ENCODE results near the gene PDE4B.

Gene PDE4B

GRCh38 chr1:66374561-66375111 lies 581.9 kb downstream of the PDE4B start:
- DNase-seq: no peak

DNA sequence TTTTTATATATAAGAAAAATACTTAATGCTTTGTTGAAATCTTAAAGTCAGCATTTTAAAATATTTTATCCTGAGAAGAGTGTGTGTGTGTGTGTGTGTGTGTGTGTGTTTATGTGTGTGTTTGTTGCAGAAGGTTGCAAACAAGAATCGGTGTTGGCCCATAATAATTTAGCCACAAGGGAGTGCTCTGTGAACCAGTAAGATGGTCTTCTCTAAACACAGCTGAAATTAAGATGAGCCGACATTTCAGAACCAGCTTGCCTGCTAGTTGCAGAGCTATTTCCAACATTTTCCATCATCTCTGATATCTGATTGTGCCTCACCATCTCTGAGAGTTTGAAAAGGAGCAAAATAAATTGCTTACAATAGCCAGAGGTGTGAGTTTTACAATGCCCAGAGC lies 582.4 kb downstream of the PDE4B start:
- no peak for DNase-seq

GRCh38 chr1:66380452-66381212 lies 587.9 kb downstream of the PDE4B start:
- DNase-seq: no peak

DNA sequence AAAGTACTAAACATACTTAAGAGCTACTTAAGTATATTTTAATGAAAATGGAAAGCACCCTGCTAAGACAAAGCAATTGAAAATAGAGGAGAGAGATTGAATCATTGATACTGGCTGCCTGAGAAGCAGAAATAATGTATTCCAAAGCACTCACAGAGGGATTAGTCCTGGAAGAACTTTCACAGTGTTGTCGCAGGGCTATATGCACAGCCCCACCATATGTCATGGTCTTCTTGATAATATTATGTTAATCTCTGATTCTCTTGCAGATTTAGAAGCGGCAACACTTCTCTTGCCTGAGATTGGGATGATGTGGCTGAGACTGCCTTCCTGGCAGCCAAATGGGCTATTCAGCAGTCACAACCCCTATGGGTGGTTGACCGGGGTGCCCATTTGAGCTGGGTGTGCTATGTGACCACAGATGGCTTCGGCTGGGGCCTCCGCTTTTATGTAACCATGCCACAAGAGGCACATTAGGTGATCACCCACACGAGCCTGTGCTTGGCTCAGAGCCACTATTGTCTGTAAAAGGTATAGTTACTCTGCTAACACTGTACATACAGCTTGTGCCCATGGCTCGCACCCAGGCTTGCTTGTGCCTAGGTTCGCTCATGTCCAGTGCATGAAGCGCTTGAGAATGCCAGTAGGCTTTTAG lies 589.1 kb downstream of the PDE4B start:
- no peak for DNase-seq

GRCh38 chr1:66383168-66383567 lies 590.5 kb downstream of the PDE4B start:
- no peak for DNase-seq

- DNase-seq: no peak
These were observed 590.9 kb downstream of the PDE4B start for GRCh38 chr1:66383611-66384010.

GRCh38 chr1:66384258-66384921 lies 591.7 kb downstream of the PDE4B start:
- no peak for DNase-seq

DNA sequence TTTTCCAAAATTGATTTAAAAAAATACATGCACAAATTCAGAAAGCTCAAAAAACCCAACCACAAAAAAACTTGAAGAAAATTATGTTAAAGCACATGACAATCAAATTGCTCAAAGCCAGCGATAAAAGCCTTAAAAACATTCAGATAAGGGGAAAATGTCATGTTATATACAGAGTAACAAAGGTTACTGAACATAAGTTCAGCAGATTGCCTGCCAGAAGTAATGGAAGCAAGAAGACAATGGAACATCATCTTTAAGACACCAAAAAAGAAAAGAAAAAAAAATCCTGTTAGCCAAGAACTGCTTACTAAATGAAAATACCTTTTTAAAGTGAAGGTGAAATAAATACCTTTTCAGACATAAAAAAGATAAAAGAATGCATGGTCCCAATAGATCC lies 594.0 kb downstream of the PDE4B start:
- DNase-seq: no peak

GRCh38 chr1:66388913-66389312 lies 596.2 kb downstream of the PDE4B start:
- no peak for DNase-seq

DNA sequence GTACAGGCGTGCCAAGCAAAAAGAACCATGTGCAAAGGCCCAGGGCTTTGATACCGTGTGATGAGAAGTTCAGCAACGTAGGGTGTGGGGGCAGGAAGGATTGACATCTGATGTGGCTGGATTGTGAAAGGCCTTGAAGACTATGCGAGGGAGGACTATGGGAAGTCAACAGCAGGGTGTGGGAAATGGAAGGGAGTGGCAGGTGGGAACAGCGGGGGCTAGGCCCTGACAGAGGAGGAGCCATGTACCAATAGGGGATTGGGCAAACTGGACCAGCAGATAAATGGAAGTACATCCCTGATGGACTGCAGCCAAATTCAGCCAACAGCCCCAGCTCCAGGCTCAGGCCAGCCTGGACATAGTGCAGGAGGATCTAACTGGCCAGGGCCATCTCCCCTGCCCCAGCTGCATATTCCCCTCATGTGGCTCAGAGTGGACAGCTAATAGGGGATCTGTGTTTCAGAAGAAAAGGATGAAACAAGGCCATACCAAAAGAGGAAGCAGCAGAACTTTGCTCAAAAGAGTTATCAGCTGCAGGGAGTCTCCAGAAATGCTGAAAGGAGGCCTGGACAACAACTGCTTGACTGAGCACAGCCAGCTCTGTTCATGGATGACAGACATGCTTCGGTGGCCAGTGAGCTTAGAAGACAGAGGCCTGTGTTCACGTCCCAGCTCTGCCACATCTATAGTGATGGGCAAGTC lies 601.0 kb downstream of the PDE4B start:
- no peak for DNase-seq

DNA sequence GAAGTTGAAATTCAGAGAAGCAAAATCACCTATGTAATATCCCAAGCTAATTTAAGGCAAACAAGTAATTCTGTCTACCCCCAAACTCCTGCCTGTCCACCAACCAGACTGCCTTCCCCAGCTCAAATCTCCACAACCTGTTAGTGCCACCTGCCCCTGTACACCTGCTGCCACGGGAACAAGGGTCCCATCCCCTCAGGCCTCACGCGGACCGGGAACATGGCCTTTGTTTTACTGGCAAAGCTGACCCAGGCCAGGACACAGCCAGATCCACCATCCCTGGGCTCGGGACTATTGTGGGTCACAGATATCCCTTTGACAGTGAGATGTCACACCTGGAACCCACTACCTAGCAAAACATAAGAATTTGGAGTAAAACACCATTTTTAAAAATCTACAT lies 601.9 kb downstream of the PDE4B start:
- DNase-seq: no peak

DNA sequence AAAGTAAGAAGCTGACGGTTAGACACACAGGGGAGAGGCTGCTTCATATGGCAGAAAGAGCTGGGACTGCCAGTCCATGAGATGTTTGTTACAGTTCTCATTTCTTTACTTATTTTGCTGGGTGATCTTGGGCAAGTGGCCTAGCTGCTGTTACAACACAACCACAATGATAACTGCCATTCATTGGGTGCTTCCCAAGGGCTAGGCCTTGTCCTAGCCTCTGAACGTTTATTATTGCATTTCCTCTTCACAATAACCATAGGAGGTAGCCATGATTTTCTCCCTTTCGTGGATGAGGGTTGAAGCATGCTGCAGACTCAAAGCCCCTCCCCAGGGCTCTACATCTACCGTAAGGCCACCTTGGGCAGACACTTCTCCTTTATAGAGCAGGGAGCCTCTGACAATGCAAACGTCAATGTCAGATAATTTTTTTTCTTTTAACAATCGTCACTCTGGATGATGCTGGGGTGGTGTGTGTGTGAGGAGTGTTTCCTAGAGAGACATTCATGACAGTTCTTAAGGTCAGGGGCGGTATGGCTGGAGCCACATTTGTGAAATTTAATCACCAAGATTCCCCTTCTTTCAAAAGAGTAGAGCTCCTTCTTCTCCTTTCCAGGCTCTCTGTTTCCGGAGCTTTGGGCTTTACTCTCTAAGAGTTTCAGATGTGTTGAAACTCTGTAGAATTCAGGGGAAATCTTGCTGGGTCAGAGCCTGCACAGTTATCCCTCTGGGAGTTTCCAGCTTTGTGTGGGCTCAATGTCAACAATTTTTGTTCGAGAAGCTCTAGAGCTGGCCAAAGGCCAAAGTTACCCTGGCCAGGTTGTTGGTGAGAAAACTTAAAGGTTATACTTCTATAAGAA lies 602.7 kb downstream of the PDE4B start:
- DNase-seq: no peak

- no peak for DNase-seq
These were observed 603.7 kb downstream of the PDE4B start for GRCh38 chr1:66396212-66396890.

DNA sequence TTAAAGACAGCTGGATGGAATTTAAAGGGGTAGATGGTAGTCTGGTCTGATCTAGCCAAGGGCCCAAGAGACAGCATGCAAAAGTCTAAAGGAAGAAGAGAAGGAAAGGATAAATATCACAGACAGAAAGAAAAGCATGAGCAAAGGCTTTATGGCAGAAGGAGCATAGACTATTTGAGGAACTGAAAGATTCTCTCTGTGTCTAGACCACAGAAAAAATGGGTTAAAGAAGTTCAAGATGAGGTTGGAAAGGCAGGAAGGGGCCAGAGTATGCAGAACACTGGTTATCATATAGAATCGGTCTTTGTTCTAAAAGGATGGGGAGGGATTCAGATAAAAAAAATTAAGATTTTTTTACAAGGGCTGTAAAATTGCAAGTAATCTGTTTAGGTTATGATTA lies 604.5 kb downstream of the PDE4B start:
- no peak for DNase-seq

DNA sequence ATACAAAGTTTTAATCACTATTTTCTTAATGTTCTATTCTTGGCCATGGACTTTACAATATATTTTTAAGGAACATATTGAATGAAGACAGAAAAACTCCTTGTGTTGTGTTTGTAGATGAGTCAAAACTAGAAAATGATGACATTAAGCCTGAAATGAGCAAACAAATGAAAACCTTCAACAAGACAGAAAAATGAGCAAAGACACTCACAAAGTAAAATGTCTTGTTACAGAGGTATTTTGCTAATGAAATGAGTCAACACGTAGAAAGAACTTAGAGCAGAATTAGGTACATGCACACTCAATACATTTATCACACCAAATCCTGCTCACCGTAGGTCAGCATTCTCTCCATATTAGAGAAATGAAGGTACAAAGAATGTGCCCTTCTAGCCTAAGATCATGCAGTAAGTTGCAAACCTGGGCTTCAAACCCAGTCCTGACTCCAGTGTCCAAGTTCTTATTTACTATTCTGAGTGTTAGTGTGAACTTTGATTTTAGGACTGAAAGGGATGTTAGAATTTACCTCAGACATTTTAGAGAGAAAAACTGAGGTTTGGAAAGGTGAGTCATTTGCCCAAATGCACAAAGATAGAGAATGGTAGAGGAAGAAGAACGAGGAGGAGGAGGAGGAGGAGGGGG lies 607.3 kb downstream of the PDE4B start:
- DNase-seq: no peak

DNA sequence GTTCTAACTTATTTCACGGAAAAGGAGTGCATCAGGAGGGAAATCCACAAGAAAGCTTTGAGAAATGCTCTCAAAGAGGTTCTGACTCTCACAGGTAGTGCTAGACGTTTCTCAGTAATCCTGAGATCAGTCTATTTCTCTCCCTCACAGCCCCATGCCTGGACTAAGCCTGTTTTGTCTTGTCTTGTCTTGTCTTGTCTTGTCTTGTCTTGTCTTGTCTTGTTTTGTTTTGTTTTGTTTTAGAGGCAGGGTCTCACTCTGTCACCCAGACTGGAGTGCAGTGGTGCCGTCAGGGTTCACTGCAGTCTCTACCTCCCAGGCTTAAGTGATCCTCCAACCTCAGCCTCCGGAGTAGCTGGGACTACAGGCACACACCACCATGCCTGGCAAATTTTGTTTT lies 608.0 kb downstream of the PDE4B start:
- DNase-seq: no peak

DNA sequence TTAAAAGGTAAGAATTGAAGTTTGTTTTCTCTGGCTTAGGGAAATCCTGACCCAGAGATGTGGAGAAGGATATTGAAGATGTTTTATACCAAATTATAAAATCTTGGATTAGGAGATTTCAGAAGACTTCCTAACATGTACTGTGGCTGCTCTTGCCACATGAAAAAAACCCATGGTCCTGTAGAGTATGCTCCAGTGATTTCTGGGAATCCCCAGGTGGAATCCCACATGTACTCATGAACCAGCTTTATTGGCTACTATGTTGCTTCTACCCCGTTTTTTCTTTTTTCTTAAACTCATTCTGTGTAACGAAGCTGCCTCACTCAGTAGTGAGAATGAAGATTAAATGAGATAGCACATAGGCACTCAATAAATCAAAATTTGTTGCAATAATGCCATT lies 608.5 kb downstream of the PDE4B start:
- no peak for DNase-seq

DNA sequence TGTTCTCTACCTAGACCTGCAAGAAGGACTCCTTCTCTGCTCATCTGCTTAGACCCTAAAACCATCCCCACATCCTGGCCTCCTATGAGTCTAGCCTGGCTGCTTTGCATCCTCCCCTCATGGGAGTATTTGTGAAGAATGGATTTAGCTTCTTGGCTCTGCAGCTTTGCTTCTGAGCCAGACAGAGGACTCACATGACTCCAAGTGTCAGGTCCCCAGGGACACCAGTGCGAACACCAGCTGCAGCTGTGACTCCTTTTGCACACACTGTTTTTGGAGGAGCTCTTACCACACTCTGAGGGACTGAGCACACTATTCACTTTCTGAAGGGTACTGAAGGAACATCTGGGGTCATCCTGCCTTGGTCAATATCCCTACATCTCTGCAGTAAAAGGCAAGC lies 609.5 kb downstream of the PDE4B start:
- DNase-seq: no peak

DNA sequence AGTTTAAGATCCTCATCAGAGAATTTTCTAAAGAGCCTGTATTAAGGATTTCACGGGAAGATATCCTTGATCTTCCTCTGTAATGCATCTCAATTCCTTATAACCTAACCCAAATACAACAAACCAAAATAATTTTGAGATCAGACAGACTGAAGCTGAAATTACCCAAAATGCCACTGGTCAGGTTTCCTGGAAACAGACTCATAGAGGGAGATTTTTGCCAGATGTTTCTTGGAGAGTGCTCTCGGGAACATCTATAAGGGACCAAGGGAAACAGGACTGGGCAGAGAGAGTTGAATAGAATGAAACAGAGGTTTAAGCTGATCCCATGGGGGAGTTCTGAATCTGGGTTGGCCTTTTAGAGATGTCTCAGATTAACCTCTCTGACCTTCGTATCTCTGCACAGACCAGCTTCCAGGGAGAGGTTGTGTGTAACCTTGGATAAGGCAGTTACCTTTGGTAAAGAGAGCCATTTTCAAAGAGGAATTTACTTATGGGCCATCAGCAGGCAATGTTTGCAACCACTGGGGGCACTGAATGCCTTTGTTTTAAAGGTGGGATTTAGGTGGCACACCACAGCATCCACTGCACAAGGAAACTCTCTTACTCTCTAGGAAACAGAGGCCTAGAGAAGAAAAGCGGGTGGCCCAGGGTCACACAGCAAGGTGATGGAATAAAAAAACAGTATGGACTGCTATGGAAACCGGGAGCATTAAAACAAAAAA lies 610.5 kb downstream of the PDE4B start:
- DNase-seq: no peak

DNA sequence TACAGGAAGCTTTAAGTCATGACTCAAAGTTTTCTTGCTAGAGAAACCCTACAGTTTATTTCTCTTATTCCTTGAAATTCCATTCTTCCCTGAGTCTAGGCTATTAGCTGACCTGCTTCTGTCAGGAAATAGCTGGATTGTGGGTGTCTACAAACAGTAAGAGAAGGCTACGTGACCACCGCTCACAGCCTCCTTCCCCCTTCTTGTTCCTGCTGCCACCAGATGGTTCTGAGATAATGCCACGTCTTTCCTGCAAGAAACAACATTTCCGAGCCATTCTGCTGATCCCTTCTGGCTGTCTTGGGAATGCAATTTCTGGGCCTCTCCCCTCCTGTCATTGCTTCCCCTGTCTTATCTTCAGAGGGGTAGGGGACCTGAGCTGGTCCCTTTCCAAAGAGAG lies 612.4 kb downstream of the PDE4B start:
- DNase-seq: no peak

All from stimulated activated CD4-positive, alpha-beta T cell treated with anti-CD3 and anti-CD28 coated beads, Interleukin-4, amount 100 ng/mL, for 1 hour (primary cell).